GM12878 (cell line): Measurements from ENCODE around the gene WFIKKN1. TPM values are rescaled to one million over a fixed set of nuclear protein-coding genes. Genes with fewer than 3 reads are reported as not detected.

ENCODE experiments used
- ATAC-seq: fragments of 200-7000 bp; cut with Tn5 transposase; 3 replicates; pipeline ENCODE4 v1.9.1; 2020; ENCODE audit warnings: mild to moderate bottlenecking, moderate library complexity
- BruUV-seq: library from RNA; stranded (reverse); fragments of 400-500 nt; replicated peaks from 2 replicates; lab custom pipeline; 2021; lab: Mats Ljungman, UMichigan
- CTCF ChIA-PET: fragments of 300-600 bp; sonication (Branson Sonifier 250); formaldehyde crosslinking; extraction: SDS; loops from one replicate; lab custom pipeline; 2021; ENCODE audit warnings: inconsistent platforms; lab: Yijun Ruan, JAX
- POLR2A ChIA-PET: fragments of 350-600 bp; formaldehyde crosslinking; extraction: SDS; loops from one replicate; lab custom pipeline; 2021; ENCODE audit warnings: inconsistent platforms; lab: Charles Lee
- RAD21 ChIA-PET: fragments of 300-600 bp; sonication (Branson Sonifier 250); formaldehyde crosslinking; loops from one replicate; lab custom pipeline; 2023; ENCODE audit warnings: antibody characterized with exemption; ENCODE audit not compliant: unreplicated experiment; lab: Charles Lee
- SMC1A ChIA-PET: fragments of 300-600 bp; sonication (Branson Sonifier 250); formaldehyde crosslinking; loops from one replicate; lab custom pipeline; 2023; ENCODE audit not compliant: unreplicated experiment, uncharacterized antibody; lab: Charles Lee
- DNase-seq: peaks from one replicate; pipeline ENCODE4 v3.0.0-alpha.2; 2011; ENCODE audit warnings: low read depth, low spot score
- FAIRE-seq: peaks from 3 replicates; lab custom pipeline; 2011; peaks lifted over from hg19 to GRCh38; lab: Jason Lieb, UNC
- H2AFZ ChIP-seq: 2 replicates; pipeline ENCODE4 v1.6.0; 2011; ENCODE audit warnings: low read depth, low read length, control low read depth; ENCODE audit not compliant: control insufficient read depth
- H3K27ac ChIP-seq: 2 replicates; pipeline ENCODE4 v1.5.1; 2011; ENCODE audit warnings: control low read depth; ENCODE audit not compliant: control insufficient read depth, insufficient read depth
- H3K27me3 ChIP-seq, 2 experiments: replicated peaks in 1 of 2; 2 replicates each; pipeline versions ENCODE4 v1.6.0 to v1.6.1; 2011; ENCODE audit warnings: low read length in 1 of 2; ENCODE audit not compliant: control insufficient read depth in 2 of 2, insufficient read depth in 2 of 2
- H3K36me3 ChIP-seq, 2 experiments: 2 replicates each; pipeline ENCODE4 v1.5.1; 2011; ENCODE audit warnings: low read length in 1 of 2; ENCODE audit not compliant: control insufficient read depth in 2 of 2, insufficient read depth in 2 of 2
- H3K4me1 ChIP-seq: 2 replicates; pipeline ENCODE4 v1.6.1; 2011; ENCODE audit warnings: mild to moderate bottlenecking, low read length, moderate library complexity, mixed read lengths; ENCODE audit not compliant: control insufficient read depth, insufficient read depth
- H3K4me2 ChIP-seq: 2 replicates; pipeline ENCODE4 v1.6.0; 2011; ENCODE audit warnings: control low read depth; ENCODE audit not compliant: control insufficient read depth, insufficient read depth
- H3K4me3 ChIP-seq: fragments of 200-600 bp; sonication (generic); 2 replicates; pipeline ENCODE4 v1.5.1; 2016
- H3K79me2 ChIP-seq: 2 replicates; pipeline ENCODE4 v1.6.0; 2011; ENCODE audit warnings: low read length; ENCODE audit not compliant: control insufficient read depth, insufficient read depth
- H3K9ac ChIP-seq: 2 replicates; pipeline ENCODE4 v1.8.0; 2011; ENCODE audit warnings: low read length, control low read depth, mixed read lengths; ENCODE audit not compliant: control insufficient read depth, insufficient read depth
- H3K9me3 ChIP-seq: replicated peaks from 3 replicates; pipeline ENCODE4 v1.5.1; 2011; ENCODE audit warnings: mild to moderate bottlenecking, low read length; ENCODE audit not compliant: control insufficient read depth, insufficient read depth
- H4K20me1 ChIP-seq: 2 replicates; pipeline ENCODE4 v1.6.0; 2011; ENCODE audit not compliant: control insufficient read depth, insufficient read depth
- IRF4 ChIP-seq: IDR thresholded peaks from 2 replicates; pipeline ENCODE4 v1.6.1; 2011; ENCODE audit warnings: low read depth, low read length
- KLF5 ChIP-seq: fragments of 450-650 bp; IDR thresholded peaks from 2 replicates; pipeline ENCODE4 v1.6.1; 2014; ENCODE audit warnings: mild to moderate bottlenecking; ENCODE audit not compliant: partially characterized antibody
- POLR2AphosphoS2 ChIP-seq: IDR thresholded peaks from 2 replicates; pipeline ENCODE4 v1.6.1; 2011; ENCODE audit warnings: low read depth, mild to moderate bottlenecking, low read length, improper control_type of control experiment, moderate library complexity
- RFX5 ChIP-seq: IDR thresholded peaks from 2 replicates; pipeline ENCODE4 v1.6.1; 2011; ENCODE audit warnings: low read depth, low read length, improper control_type of control experiment
- STAT1 ChIP-seq: fragments of 450-650 bp; conservative IDR thresholded peaks from 2 replicates; pipeline ENCODE4 v1.6.1; 2014; ENCODE audit warnings: antibody characterized with exemption, mild to moderate bottlenecking
- SUZ12 ChIP-seq: fragments of 200-600 bp; sonication (generic); IDR thresholded peaks from one replicate; pipeline ENCODE4 v1.6.1; 2018; ENCODE audit warnings: antibody characterized with exemption, mild to moderate bottlenecking; ENCODE audit not compliant: unreplicated experiment
- YY1 ChIP-seq: IDR thresholded peaks from 2 replicates; pipeline ENCODE4 v1.6.1; 2011; ENCODE audit warnings: low read depth, mild to moderate bottlenecking, low read length
- ZBED1 ChIP-seq: IDR thresholded peaks from 2 replicates; pipeline ENCODE4 v1.6.1; 2016; ENCODE audit warnings: borderline replicate concordance
- WGBS: methylation state at CpG from one replicate; pipeline ENCODE4 v1.1.6; 2016; ENCODE audit warnings: low lambda C conversion rate; ENCODE audit not compliant: insufficient replicate concordance, insufficient coverage; ENCODE audit errors: missing lambda C conversion rate; 5-methylcytosine and 5-hydroxymethylcytosine counted together
- in situ Hi-C: fragments of 300-500 bp; cut with MboI; formaldehyde crosslinking; loops from 9 replicates; pipeline ENCODE4 v1.14.3; 2018; ENCODE audit warnings: mixed read lengths
- intact Hi-C: fragments of 100-400 bp; cut with micrococcal nuclease; formaldehyde crosslinking; loops from one replicate; pipeline ENCODE4 v1.14.2; 2022; ENCODE audit not compliant: unreplicated experiment
- polyA plus RNA-seq, 11 experiments: library from polyadenylated mRNA; depleted of rRNA in 4 of 11; unstranded in 6 of 11; stranded (reverse) in 5 of 11; fragments of >200 nt; fragmentation: Nextera tagmentation in 4 of 11; fragmentation: Illumina TruSeq in 1 of 11; extraction: Ambion mirVana in 4 of 11; extraction: Trizol in 1 of 11; gene quantifications; 1 replicate in 1 of 11; 2 replicates in 10 of 11; pipeline versions ENCODE4 v1.2.1 to v1.2.3, GENCODE V29; 2011 to 2016; ENCODE audit warnings: inconsistent platforms in 2 of 11, missing spikeins in 2 of 11, low read depth in 1 of 11
- total RNA-seq, 4 experiments: library from RNA; depleted of rRNA in 3 of 4; stranded (reverse); fragments of >200 nt in 3 of 4; fragmentation: Illumina TruSeq in 1 of 4; extraction: Trizol in 1 of 4; gene quantifications; 2 replicates each; pipeline versions ENCODE4 v1.2.1 to v1.2.3, GENCODE V29; 2013 to 2021
- TF ChIP-seq, protein P1 (sequence below), 3 experiments: IDR thresholded peaks in 2 of 3; conservative IDR thresholded peaks in 1 of 3; 2 replicates each; pipeline ENCODE4 v1.5.1; 2011; ENCODE audit warnings: low read depth in 3 of 3, low read length in 3 of 3, mild to moderate bottlenecking in 3 of 3, control low read depth in 2 of 3, moderate library complexity in 2 of 3, inconsistent platforms in 1 of 3, mixed read lengths in 1 of 3; ENCODE audit not compliant: control insufficient read depth in 2 of 3, insufficient read depth in 1 of 3; ENCODE audit errors: extremely low read depth in 1 of 3
- TF ChIP-seq, protein P2 (sequence below): fragments of 450-650 bp; IDR thresholded peaks from 2 replicates; pipeline ENCODE4 v1.6.1; 2018; ENCODE audit warnings: mild to moderate bottlenecking, low read depth, moderate library complexity; ENCODE audit not compliant: partially characterized antibody
- TF ChIP-seq, protein P3 (sequence below): IDR thresholded peaks from 2 replicates; pipeline ENCODE4 v1.6.1; 2011; ENCODE audit warnings: borderline replicate concordance, low read depth, mild to moderate bottlenecking, moderate library complexity, mixed read lengths, low read length; ENCODE audit not compliant: insufficient read depth; ENCODE audit errors: extremely low read length

The WFIKKN1 gene
- total and polyA plus RNA-seq, 10 of the 15 experiments (the other 5 are each of a cell fraction or from before 2014, with no cell fraction given): 0.01 to 0.41 (median 0.05) TPM; not detected in 2

DNA sequence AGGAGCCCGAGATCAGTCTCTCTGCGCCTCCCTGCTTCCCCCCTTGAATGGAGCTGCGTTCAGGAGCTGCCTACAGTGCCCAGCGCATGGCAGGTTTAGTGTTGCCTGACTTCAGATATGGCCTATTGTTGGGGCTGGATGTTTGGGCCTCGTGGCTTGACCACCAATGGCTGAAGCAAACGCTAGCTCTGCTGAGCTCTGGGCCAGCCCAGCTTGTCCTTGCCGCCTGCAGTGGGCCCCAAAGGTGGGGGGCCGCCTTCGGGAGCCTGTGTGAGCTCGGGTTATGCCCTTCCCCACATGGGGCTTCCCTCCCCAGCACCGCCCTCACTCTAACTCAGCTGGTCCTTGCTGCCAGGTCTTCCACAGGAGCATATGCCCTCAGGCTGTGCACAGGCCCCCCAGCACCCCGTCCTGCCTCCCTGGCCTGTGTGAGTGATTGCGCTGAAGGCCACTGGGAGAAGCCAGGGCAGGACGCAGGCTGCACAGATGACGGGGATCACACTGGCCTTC is 7.3 kb downstream of the WFIKKN1 start:
- Histone ChIP-seq H2AFZ (no peak overlapping the region), H3K27ac (no peak overlapping the region), H3K27me3 (no peaks in the 10 kb centered on the region), H3K9me3 (no peaks in the 10 kb centered on the region), H3K36me3 (peaks cover 0 to 4% of the 10 kb centered on the region in 2 experiments; a peak in 3 of 4 replicates), H3K9ac (no peak overlapping the region), H3K4me2 (no peak overlapping the region), H3K4me3 (no peak overlapping the region), H3K4me1 (peaks cover 13% of the 10 kb centered on the region), H4K20me1 (no peaks in the 10 kb centered on the region), H3K79me2 (peaks cover 36% of the 10 kb centered on the region)
- BruUV-seq: no TSS peak
- in situ Hi-C loops: no loop called here
- 81% methylated on average over 15 of the region's 15 CpGs for WGBS
- FAIRE-seq (no peak), DNase-seq (no peak), ATAC-seq (no peak)
- ChIA-PET CTCF (interaction anchor here (0.5 to 1.4 kb wide), 2 partner anchors 10 to 23 kb away, joined by 3 to 4 read pairs; no protein-coding TSS in a partner anchor), SMC1A (no interaction called here), POLR2A (interaction anchor here (0.8 kb wide), 1 partner anchor 8 kb away, joined by 3 read pairs; no protein-coding TSS in a partner anchor), RAD21 (no interaction called here)
- intact Hi-C loops: loop anchor here (5.0 kb wide), 2 partner anchors 44 to 111 kb away; partner anchors contain the start of genes CAPN15, JMJD8 and STUB1
- TF ChIP-seq, protein P1, sequence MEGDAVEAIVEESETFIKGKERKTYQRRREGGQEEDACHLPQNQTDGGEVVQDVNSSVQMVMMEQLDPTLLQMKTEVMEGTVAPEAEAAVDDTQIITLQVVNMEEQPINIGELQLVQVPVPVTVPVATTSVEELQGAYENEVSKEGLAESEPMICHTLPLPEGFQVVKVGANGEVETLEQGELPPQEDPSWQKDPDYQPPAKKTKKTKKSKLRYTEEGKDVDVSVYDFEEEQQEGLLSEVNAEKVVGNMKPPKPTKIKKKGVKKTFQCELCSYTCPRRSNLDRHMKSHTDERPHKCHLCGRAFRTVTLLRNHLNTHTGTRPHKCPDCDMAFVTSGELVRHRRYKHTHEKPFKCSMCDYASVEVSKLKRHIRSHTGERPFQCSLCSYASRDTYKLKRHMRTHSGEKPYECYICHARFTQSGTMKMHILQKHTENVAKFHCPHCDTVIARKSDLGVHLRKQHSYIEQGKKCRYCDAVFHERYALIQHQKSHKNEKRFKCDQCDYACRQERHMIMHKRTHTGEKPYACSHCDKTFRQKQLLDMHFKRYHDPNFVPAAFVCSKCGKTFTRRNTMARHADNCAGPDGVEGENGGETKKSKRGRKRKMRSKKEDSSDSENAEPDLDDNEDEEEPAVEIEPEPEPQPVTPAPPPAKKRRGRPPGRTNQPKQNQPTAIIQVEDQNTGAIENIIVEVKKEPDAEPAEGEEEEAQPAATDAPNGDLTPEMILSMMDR (IDR thresholded peaks at IDR 0.05 in 2 of 3, conservative IDR thresholded peaks at IDR 0.05 in 1 of 3; ENCODE audit: control insufficient read depth in 2 of 3, extremely low read depth in 1 of 3, insufficient read depth in 1 of 3, low read depth in 3 of 3, low read length in 3 of 3): no peak
- TF ChIP-seq YY1 (no peak), SUZ12 (no peak), IRF4 (no peak), KLF5 (no peak), ZBED1 (no peak), STAT1 (no peak), RFX5 (no peak), POLR2AphosphoS2 (no peak)
- TF ChIP-seq, protein P2, sequence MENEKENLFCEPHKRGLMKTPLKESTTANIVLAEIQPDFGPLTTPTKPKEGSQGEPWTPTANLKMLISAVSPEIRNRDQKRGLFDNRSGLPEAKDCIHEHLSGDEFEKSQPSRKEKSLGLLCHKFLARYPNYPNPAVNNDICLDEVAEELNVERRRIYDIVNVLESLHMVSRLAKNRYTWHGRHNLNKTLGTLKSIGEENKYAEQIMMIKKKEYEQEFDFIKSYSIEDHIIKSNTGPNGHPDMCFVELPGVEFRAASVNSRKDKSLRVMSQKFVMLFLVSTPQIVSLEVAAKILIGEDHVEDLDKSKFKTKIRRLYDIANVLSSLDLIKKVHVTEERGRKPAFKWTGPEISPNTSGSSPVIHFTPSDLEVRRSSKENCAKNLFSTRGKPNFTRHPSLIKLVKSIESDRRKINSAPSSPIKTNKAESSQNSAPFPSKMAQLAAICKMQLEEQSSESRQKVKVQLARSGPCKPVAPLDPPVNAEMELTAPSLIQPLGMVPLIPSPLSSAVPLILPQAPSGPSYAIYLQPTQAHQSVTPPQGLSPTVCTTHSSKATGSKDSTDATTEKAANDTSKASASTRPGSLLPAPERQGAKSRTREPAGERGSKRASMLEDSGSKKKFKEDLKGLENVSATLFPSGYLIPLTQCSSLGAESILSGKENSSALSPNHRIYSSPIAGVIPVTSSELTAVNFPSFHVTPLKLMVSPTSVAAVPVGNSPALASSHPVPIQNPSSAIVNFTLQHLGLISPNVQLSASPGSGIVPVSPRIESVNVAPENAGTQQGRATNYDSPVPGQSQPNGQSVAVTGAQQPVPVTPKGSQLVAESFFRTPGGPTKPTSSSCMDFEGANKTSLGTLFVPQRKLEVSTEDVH: no peak
- TF ChIP-seq, protein P3, sequence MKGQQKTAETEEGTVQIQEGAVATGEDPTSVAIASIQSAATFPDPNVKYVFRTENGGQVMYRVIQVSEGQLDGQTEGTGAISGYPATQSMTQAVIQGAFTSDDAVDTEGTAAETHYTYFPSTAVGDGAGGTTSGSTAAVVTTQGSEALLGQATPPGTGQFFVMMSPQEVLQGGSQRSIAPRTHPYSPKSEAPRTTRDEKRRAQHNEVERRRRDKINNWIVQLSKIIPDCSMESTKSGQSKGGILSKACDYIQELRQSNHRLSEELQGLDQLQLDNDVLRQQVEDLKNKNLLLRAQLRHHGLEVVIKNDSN: no peak
